GM19452 (cell line): Measurements from ENCODE around the gene NBEAL2.

ENCODE experiments used
- ATAC-seq: cut with Tn5 transposase; IDR thresholded peaks from one replicate; pipeline ENCODE4 v1.9.1; 2021; ENCODE audit not compliant: unreplicated experiment

NBEAL2 gene, protein sequence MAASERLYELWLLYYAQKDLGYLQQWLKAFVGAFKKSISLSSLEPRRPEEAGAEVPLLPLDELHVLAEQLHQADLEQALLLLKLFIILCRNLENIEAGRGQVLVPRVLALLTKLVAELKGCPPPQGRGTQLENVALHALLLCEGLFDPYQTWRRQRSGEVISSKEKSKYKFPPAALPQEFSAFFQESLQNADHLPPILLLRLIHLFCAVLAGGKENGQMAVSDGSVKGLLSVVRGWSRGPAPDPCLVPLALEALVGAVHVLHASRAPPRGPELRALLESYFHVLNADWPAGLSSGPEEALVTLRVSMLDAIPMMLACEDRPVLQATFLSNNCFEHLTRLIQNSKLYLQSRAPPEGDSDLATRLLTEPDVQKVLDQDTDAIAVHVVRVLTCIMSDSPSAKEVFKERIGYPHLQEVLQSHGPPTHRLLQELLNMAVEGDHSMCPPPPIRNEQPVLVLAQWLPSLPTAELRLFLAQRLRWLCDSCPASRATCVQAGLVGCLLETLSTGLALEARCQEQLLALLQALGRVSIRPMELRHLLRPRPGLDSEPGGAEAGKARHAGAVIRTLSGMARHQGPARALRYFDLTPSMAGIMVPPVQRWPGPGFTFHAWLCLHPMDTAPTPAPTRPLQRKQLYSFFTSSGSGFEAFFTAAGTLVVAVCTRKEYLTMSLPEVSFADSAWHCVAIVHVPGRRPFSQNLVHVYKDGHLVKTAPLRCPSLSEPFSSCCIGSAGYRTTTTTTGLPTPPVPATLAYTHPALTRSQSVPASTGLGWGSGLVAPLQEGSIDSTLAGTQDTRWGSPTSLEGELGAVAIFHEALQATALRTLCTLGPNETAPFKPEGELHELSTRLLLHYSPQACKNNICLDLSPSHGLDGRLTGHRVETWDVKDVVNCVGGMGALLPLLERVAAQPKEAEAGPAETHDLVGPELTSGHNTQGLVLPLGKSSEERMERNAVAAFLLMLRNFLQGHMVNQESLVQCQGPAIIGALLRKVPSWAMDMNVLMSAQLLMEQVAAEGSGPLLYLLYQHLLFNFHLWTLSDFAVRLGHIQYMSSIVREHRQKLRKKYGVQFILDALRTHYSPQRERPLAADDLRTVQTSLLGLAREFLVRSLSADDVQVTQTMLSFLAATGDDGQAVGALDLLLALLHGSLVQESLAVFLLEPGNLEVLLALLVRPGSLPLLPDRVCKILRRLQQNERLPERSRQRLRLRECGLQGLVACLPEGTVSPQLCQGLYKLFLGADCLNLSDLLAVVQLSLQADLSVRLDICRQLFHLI (N-terminal part only)

DNA sequence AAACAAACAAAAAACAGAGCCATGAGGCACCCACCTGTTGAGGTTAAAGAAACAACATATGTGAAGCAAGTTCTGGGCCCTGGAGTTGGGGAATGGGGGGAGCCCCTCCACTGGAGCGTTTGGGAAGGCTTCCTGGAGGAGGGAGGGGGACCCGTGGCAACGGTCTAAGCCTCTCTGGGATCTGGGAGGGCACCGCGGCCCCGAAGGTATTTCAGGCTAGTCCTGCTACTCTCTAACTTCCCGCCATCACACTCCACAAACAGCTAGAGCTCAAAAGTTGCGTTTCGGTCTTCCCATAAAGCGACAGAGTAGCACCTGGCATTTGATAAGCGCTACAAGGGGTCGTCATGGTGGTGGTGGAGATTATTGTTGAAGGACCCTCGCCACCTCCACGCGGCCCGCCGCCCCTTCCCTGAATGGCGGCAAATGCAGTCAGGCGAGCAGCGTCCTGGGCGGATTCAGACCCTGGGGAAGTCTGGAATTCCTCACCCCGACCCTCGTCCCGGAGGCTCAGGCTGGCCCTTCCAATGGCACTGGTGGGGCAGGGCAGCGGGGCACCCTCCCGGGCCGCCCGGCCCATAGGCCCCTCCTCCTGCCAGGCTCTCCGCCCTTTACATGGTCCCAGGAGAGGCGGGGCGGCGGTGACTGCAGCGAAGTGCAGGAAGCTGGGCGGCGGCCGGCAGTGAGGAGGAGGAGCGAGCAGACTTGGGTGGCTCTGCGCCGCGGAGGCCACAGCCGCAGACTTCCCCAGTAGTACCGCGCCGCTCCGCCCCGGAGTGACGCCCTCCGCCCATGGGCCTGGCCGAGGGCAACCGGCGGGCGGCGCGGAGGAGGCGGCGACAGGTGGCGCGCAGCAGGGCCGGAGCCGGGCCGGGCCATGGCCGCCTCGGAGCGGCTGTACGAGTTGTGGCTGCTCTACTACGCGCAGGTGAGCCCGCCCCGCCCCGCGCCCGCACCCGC lies at the start of gene NBEAL2:
Gene NBEAL2 (plus strand): TSS at position 682 of the 960 bp plus-strand sequence. CDS start 196 bp downstream, at position 878.
- ATAC-seq: peak; percentile 72

DNA sequence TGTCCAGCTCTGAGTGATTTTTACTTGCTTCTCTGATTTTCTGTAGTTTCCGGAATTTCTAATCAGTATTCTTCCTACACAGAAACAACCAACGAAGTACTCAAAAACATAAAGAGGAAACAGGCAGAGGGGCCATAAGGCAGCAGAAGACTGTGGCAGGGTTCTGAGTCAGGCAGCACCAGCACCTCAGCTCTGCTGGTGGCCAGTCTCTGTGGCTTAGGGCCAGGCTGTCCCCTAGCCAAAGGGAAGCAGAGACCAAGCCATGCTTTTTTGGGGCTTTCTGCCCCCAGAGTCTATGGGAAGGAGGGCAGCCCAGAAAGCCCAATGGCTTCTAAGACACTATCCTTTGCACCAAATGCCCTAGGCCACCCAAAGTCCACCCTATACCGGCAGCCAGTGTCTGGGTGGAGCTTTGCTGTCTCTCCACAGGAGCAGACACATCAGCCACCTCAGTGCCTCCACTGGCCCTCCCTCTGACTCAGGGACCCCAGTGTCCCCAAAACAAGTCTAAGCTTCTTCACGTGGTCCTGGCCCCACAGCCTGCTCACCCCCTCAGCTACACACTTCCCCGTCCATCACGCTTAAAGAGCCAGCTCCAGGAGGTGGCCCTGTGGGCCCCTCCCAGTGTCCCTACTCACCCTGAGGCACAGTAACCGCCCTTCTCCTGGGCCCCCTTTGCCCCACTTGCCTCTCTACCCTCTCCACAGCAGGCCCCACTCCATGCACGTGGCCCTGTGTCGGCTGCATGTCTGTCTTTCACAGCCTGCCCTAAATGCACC lies 49.1 kb upstream of the NBEAL2 start:
- ATAC-seq: no peak

DNA sequence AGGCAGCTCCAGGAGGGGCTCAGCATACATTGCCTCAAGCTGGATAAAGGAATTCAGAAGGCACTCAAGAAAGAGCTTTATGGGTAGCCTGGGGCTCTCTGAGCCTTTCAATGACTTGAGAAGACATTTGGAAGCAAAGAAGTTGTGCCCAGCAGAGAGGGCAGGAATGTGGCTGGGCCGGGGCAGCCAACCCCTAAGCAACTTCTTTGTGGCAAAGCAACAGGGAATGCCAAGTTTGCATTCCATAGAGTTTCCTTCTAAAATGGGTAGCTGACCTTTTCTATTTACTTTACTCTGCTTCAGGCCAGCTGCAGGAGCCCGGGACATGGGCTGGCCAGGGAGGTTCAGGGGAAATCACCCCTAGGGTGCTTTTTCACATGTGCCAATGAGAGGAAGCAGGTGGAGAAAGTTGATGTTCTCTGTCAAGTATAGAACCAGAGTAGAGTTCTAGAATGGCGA lies 48.5 kb upstream of the NBEAL2 start:
- ATAC-seq: no peak

DNA sequence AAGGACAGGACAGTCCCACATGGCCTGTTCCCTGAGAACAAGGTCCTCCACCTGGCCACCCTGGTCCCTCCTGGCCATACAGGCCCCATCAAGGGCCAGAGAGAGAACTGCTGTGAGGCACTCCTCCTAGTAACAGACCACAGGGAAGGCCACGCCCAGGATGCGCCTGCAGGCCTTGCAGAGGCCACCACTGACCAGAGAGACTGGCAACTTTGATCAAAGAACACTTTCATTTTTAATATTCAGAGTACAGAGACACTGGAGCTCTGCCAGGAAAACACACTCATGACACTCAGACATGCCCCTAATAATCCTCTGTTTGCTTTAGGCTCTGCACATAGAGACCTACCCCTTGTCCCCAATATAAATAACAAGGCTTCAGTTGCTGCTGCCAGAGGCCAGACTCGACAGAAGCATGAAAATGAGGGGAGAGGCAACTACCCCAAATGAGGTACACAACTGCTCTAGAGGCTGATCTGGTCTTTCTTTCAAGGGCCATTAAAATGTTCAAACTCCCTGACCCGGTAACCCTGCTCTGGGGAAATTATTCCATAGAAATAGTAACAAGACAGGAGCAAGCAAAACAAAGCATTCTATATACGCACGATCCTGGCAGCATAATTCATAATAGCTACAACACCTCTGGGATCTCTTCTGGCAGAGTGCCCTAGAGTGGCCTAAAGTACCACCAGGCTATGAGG lies 47.7 kb upstream of the NBEAL2 start:
- ATAC-seq: no peak

DNA sequence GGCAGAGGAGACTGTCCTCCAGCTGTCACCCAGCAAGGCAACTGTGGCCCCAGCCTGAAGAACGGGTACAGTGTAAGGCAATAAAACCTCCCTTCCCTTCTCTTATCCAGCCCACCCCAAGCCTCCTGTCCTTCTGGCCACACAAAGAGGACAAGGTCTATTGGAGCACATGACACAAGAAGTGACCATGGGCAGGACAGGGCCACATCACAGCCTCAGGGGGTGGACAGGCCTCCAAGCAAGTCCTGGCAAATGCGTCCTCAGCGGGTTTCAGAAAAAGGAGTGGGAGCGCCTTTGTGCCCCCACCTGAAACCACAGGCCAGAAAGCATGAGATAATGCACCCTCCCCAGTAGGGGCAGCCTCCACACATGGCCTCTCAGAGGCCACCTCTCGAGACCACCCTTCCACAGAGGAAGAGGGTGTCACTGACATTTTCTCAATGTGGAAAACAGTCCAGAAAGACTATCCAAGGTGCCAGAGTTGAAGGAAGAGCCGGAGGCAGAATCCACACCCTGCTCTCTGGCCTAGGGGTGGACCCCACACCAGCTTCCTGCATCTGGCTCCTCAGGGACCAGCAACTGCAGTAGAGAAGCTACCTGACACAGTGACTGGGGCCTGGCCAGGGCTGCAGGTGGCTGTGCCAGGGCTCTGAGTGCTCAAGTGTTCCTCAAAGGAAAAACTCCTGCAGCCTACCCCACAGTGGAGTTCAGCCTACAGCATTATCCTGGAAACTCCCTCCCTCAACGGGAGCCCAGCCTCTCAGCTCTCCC lies 46.8 kb upstream of the NBEAL2 start:
- no peak for ATAC-seq

DNA sequence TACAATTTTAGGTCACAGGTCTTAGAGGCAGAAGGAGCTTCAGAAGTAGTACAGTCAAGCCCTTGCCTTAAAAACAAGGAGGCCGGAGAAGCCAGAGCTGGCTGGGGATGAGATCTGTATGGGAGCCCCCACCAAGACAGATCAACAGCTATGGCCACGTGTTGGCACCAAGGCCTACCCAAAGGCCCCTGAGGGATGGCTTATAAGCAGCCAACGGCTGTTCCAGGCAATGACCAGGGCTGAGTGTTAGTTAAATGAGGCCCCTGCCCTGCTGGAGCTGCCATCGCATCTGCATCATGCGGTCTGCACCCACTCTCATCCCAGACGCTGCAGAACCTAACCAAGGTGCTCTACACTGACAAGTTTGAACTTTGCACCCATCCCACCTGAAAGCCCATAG lies 46.2 kb upstream of the NBEAL2 start:
- no peak for ATAC-seq

DNA sequence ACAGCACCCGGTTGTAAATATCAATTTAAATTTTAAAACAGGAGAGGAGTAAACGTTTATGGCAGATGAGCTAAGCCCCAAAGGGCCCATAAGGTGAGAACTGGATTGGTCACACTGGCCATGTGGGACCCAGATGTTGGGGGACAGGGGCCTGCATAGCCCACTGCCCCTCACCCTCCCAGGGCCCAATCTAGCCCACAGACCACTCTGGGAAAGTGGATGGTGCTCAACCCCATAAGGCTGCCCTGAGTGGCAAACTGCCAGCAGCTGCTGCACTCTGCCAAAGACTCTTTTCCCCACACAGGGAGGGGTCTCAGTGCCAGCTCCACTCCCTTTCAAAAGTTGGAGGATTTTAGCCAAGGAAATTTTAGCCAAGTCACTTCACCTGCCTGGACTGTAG lies 45.4 kb upstream of the NBEAL2 start:
- ATAC-seq: no peak

DNA sequence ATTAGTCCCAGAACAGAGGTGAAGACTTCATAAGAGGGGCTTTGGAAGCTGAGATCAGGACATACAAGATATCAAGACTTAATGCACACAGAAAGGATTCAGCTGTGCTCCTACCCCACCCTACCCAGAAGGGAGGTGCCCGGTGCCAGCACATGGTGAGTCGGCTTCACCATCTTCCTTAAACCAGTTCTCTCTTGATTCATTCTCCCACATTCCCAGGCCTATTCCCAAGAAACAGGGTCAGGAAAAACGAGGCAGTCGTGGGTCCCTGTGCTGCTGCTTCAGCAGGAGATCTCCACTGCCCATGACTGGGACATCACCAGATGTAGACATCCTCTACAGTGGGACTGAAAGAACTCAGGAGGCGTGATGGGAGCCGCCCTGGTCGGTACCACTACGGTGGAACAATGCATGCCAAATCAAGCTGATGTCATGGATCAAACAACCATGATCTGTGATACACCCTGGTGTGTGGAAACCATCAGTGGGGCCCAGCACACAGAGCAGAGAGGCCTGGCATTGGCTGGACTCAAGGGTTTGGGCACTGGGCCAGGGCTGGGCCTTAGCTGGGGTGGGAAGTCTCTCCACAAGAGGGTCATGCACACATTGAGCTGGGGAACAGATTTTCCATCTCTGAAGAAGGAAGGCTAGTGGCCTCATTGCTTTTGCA lies 44.8 kb upstream of the NBEAL2 start:
- ATAC-seq: no peak

DNA sequence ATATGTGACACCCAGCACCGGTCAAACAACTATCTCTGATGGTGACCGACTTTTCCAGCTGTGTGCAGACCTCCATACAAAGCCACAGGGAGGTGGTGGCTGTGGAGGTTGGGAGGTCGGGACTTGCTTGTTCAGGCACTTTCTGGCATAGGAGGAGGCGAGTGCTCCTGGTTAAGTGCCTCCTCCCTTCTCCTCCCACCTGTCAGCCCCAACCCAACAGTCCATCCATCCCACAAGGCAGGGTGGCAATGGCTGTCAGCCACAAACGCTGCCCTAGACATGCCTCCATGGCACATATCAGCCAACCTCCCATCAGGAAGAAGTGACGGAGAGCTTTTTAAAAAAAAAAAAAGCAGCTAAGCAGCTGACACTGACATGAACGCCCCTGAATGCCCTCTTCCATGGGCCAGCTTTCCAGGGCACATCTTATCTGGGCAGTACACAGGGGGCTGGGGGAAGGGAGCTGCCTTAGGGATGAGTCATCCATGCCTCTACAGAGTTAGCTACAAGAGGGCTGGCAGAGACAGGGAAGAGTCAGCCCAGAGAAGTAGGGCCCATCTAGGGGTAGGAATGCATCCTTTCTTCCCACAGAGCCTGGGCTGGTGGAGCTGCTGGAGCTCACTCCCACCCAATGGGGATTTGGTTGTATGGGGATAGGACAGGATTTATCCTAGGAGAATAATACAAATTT lies 44.2 kb upstream of the NBEAL2 start:
- no peak for ATAC-seq

DNA sequence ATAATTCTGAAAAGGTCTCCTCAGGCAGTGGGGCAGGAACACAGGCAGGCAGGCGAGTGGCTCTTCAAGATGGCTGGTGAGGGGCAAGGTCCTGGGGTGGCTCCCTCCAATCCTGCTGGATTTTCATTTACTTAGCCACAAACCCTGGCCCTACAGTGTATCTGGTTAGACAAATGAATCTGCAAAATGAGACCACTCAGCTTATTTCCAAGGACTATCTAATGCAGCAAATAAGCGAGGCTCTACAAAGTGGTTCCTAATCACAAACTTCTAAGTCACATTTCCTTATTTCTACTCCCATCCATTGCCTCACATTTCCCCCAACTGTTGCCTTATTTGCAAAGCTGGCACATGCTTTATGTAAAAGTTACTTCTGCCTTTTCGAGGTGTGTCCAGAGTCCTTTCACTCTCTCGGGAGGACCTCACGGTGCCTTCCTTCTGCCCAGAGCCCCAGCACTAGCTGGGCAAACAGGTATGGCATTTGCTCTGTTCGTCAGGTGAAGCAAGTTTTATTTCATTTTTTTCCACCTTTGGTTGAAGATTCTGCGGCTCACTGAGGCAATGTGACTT lies 43.4 kb upstream of the NBEAL2 start:
- ATAC-seq: no peak

DNA sequence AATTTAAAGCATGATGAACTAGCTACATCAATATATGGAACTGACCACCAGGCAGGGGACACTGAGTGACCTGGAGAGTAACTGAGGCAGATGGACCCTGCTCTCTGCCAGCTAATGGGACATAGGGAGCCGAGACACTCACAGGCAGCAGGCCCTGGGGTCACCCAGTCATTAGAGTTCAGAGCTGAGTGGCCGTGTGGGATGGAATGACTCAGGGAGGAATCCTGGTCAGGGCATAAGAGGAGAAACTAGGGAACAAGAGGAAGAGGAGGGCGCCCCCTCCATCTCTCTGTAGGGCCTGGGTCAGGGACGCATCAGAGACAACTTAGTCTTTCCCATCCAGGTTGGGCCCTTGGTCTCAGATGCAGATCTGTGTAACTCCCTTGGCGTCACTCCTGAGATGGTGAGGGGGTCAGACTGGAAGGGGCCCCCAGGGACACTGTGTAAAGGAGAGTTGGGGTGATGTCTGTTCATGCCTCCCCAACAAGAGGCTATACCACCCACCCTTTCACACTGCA lies 42.7 kb upstream of the NBEAL2 start:
- no peak for ATAC-seq

DNA sequence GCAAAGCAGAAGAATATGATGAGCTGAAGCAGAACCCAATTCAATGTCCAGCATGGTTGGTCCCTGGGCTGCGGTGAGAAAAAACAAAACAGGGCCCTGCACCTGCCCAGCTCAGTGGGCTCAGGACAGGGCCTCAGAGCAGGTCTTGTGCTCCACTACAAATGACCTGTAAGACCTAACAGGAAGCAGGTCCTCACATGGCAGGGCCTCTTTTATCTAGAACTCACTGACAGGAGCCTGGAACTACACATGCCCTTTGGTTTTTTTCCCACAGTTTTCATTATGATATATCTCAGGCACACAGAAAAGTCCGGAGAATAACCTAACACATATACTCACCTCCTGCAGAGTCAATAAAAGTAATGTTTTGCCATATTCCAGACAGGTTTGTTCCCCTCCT lies 41.3 kb upstream of the NBEAL2 start:
- no peak for ATAC-seq

DNA sequence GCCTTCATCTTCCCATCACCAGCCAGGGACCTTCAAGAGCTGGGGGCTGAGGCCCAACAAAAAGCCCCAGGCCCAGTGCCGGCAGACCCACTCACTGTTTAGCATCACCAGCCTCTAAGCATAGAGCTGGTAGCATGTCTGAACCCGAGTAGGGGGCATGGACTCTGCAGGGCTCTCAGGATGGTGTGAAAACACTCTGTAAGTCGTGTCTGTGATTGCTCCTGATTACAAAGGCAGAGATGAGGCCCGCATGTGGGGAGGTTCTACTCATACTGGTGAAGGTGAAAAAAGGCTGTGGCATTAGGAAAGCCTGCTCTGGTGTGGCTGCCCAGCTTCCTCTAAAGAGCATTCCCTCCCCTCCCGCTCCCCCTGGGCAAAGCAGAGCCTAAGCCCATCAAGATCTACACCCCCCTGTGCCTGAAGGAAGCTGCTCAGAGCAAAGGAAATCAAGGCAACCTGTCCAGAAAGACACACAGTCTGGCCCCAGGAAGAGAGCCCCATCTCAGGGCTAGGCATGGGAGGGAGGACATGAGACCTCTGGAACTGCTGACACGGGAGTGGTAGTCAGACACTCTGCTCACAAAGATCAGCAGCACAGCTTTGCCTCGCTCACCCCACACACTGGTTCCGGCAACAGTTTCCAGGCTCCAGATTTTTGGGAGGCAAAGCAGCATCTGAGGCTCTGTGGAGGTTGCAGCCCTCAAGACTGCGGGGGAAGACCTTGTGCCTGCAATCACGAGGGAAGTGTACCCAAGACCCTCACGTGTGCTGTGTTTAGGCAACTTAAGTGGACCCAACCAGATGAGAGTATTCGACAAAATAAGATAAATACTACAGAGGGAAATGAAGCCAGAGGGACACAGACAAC lies 39.7 kb upstream of the NBEAL2 start:
- no peak for ATAC-seq

DNA sequence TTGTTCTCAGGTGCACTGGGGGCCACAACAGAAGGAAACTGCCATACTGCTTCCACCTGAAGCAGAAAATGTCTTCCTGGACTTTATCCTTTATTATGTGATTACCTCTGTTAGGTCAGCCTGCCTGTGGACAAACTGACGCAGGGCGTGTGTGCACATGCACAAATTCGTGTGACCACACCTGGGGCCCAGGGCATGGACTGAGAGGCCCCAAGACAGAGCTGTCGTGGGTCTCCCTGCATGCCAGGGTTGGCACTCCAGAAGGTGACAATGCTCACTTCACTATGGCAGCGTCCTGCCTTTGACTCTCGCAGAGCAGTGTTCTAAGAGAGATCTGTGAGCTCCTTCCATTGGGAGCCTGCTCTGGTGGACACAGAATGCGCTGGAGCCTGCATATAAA lies 37.4 kb upstream of the NBEAL2 start:
- no peak for ATAC-seq
